GM15510 (cell line): ENCODE data around the gene ADARB2.

Experiments
- POLR2A ChIP-seq: IDR thresholded peaks from 3 replicates; pipeline ENCODE4 v1.6.1; 2011; ENCODE audit warnings: borderline replicate concordance; ENCODE audit not compliant: insufficient read length; ENCODE audit errors: extremely low read depth

Gene ADARB2

DNA sequence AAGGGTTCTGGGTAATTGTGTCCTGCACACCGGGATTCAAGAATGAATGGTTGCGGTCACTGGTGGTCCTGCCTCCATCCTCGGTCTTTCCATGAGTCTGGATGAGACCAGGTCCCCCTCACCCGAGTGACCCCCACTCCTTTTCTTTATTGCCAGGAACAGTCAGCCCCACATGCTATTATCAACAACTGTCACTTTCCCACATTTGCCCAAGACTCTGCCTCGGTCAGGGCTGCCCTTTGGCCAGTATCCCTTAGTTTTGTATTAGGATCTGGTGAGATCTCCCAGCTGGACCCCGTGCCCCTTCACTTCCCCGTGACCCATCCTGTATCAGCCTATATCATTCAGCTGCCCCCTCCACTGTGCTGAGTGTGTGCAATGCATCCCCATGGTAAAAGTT lies 288.3 kb downstream of the ADARB2 start:
- TF ChIP-seq POLR2A: no peak

DNA sequence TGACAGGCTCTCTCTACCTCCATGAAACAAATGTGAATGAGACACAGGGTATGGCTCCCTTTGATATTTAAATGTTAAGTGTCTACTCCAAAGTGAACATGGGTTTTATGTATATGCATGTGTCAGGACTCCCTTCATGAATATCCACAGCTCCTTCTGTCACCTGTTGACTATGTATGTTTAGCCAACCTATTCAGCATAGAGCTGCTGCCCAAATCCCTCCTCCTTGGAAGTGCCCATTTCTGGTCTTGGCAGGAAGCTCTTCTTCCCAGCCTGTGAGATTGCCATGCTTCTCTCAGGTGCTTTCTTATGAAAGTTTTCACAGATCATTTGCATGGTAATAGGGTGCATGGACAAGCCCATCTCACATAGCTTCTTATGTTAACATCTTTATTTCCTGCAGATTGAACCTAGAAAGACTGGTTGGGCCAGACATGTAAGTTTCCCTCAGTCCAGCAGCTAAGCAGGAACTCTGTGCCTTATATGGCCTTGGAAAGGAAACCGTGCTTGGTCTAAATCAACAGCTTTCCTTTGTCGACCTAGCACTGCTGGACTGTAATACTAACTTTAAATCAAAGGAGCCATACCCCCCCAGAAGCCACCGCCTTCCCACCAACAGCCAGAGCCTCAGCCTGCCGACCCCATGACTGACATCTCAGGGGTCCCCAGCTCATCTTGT lies 288.9 kb downstream of the ADARB2 start:
- TF ChIP-seq POLR2A: no peak

DNA sequence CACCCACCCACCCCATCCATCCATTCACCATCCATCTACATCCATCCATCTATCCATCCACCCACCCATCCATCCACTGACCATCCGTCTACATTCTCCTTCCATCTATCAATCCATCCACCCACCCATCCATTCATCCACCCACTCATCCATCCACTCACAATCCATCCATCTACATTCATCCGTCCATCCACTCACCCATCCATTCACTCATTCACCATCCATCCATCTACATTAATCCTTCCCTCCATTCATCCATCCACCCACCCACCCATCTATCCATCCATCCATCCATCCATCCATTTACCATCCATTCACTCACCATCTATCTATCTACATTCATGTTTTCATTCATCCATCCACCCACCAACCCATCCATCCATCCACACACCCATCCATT lies 292.5 kb downstream of the ADARB2 start:
- TF ChIP-seq POLR2A: no peak

DNA sequence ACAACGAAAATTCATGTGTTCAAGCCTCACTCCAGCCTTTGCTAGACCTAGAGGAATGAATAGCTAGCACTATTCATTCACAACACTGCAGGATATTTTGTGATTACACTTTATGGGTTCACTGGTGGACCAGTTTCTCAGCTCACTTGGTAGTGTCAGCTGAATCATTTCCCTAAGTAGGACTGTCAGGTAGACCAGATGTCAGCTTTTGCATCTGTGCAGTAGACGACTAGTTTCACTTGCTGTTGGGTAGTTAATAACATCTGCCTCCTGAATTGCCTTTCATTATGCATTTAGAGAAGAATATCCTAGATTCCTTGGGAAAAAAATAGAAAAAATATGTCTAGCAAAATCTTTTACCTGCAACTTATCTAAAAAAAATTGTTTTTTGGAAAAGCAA lies 296.4 kb downstream of the ADARB2 start:
- no peak for TF ChIP-seq POLR2A

DNA sequence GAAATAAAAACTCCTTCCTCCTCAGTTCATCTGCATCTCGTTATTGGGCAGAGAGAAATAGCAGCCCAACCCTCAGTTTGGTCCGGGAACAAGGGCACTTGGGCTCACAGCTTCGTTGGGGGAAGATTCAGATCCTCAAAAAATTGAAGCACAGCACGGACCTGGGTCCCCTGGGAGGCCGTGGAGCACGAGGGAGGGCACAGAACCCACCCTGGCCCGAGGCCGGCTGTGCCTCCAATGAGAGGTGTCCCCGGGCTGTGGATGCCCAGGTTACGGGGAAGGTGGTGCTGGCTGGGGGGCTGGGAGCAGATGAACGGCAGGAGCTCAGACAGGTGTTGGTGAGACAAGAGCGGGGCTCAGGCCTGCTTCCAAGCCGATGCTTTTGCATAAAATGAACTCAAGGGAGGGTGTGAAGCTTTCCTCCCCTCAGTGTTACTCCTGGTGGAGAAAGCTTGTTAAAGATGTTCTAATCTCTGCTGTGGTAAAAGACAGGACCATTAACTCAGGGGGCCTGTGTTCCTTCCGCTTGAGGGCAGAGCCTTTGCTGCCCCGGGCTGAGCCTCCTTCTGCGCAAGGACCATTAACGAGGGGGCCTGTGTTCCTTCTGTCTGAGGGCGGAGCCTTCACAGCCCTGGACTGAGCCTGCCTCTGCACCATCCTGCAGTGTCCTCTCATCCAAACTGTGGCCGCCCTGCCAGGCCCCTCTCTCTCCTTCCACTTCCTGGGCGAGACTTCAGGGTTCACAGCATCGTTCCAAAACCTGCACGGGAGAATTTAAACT lies 302.2 kb downstream of the ADARB2 start:
- TF ChIP-seq POLR2A: no peak

DNA sequence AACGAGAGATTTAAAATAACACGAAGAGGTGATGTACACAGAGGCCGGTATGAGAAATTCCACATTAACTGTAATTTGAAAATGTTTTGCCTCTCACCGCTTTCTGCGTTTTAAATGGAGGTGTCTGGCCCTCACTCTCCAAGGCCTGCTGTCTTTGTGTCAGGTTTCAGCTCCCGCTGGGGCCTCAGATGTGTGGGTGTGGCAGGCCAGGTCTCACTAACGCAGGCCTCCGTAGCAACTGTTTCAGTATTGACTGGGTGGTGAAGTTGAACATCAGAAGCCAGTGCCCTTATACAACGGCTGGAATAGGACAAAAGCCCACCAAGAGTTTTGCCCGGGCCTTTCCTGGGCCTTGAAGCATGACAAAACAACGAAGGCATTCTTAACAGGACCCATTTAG lies 303.1 kb downstream of the ADARB2 start:
- no peak for TF ChIP-seq POLR2A

DNA sequence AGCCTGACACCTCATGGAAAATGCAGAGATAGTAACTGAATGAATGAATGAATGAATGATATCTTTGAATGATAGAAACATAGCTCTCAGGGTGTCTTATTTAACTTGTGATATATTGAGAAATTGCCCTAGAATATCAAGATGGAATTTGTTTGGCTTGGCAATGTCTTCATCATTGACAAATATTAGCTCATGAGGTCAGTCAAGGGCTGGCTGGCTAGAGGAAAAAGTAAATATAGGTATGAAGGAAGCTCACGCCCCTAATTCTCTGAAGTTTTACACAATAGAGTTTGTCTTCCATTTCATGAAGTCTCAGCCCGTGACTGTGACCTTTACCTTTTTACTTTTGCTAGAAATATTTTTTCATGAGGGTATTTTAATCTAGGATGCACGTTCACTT lies 305.2 kb downstream of the ADARB2 start:
- TF ChIP-seq POLR2A: no peak

DNA sequence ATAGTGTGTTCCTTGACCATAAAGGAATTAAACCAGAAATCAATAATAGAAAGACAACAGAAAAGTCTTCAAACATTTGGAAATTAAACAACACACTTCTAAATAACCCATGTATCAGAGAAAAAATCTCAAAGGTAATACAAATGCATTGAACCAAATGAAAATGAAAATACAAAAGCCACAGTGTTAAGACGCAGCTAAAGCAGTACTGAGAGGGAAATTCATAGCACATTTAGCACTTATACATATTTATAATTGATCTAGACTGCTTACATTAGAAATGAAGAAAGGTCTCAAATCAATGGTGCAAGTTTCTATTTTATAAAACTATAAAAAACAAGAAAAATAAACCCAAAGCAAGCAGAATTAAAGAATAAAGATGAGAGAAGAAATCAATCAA lies 306.1 kb downstream of the ADARB2 start:
- TF ChIP-seq POLR2A: no peak

DNA sequence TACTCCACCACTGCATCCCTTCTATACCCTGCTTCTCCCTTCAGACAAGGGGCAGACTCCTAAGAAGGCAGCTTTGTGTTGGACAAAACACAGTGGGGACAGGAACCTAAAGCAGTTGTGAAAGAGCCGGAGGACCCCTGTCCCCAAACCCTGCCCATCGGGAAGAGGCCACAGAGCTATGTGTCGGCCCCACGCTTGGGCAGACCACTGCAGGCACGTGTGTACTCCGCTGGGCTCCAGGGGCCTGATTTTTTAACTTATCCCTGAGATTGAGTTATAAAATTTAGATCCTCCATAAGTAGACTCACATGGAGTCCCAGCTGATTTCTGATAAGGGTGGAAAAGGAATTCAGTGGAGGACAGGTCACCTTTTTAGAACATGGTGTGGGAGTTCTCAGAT lies 310.5 kb downstream of the ADARB2 start:
- TF ChIP-seq POLR2A: no peak

DNA sequence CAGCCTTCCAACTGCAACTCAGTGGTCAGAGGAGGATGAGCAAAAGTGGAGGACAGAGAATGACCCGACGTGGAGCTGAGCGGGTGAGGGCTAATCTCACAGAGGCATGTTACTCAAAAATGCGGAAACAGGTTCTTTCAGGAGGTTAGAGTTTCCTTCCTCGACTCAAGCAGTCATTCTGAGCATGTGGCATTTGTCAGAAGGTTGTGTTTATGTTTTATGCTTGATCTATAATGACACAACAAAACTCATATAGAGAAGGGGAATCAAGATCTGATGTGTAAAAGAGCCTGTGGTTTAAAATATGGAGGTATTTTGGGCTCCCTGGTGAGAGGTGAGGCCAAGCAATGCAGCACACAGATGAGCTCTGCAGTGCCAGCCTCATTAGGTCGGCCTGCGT lies 311.4 kb downstream of the ADARB2 start:
- TF ChIP-seq POLR2A: no peak

DNA sequence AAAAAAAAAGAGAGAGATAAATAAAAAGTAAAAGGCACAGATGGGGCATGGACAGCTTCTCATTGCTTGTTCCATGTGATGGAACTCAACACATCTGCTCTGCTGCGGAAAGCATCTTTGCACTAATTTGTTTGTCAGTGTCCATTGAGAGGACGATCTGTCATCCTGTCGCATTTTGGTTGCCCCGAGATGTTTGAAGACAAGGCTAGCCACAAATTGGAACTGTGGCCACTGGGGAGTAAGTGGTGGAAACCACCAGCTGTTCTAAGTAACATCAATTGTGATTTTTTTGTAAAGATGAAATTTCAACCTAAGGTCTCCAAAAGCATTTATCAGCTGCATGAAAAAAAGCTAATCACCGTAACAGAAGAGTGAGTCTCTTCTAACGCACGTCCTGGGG lies 312.7 kb downstream of the ADARB2 start:
- no peak for TF ChIP-seq POLR2A

DNA sequence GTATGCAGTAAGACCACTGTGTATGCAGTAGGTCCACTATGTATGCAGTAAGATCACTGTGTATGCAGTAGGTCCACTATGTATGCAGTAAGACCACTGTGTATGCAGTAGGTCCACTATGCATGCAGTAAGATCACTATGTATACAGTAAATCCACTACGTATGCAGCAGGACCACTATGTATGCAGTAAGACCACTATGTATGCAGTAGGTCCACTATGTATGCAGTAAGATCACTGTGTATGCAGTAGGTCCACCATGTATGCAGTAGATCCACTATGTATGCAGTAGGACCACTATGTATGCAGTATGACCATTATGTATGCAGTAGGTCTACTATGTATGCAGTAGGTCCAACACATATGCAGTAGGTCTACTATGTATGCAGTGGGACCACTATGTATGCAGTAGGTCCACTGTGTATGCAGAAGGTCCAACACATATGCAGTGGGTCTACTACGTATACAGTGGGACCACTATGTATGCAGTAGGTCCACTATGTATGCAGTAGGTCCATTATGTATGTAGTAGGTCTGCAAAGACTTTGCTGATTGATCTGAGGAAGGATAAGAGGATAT lies 313.6 kb downstream of the ADARB2 start:
- TF ChIP-seq POLR2A: no peak

DNA sequence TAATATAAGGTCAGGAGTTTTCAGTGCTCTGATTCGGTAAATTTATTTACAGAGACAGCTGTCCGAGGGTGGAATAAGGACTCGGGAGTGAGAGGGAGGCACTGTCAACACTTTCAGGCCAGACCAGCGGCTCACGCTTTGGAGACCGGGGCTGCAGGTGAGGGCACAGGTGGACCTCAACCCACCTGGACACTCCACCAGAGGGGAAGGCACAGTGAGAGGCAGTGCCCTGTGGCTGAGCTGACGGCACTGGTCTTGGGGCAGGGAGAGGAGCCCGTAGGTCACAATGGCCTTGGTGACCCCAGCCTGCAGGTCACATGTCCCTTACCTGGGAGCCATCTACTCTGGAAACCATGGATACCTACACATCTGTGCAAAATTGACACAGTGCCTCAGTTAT lies 315.1 kb downstream of the ADARB2 start:
- TF ChIP-seq POLR2A: no peak

DNA sequence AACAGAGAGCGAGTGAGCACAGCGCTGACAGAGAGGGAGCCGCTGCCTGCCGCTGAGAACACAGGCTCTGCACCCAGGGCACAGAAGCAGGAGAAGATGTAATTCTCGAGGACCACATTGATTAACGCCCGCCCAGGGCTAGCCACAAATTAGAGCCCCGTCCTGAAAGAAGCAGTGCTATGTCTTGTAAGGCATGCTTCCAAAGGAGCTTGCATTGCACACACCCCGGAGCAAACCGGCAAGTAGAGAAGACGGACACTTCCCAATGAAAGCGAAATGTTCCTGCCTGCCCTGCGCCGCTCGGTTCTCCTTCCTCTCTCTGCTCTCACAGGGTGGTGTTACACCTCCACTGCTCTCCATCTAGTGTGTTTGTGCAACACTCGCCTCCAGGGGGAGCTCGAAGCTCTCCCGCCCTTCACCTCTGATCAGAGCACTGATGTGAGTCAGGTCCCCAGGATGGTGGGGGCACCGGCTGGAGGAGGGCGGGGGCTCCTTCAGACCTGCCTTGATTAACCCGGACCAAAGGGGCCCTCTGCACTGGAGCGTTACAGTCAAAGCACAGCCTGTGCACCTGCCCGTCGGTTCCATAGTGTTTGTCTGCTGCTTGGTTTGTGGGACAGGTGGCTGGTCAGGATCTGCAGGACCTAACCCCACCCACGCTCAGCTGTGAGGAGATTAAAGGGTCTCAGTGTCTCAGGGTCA lies 316.5 kb downstream of the ADARB2 start:
- TF ChIP-seq POLR2A: no peak
